K562 (cell line): ENCODE results near the gene ROBO1.

Experiments
- CREM ChIP-seq: IDR thresholded peaks from 2 replicates; pipeline ENCODE4 v1.6.1; 2014; ENCODE audit warnings: antibody characterized with exemption, low read depth
- CTCF ChIP-seq, 3 experiments: IDR thresholded peaks in 2 of 3; conservative IDR thresholded peaks in 1 of 3; 2 replicates each; pipeline ENCODE4 v1.5.1; 2011 to 2012; ENCODE audit warnings: low read length in 3 of 3, mild to moderate bottlenecking in 3 of 3, control low read depth in 2 of 3, improper control_type of control experiment in 1 of 3, inconsistent platforms in 1 of 3, low read depth in 1 of 3, mixed read lengths in 1 of 3, moderate library complexity in 1 of 3; ENCODE audit not compliant: insufficient read depth in 2 of 3
- ELF4 ChIP-seq: fragments of 450-650 bp; formaldehyde crosslinking; IDR thresholded peaks from 2 replicates; pipeline ENCODE4 v1.4.0; 2022; ENCODE audit warnings: missing genetic modification characterization
- GABPB1 ChIP-seq: sonication (generic); formaldehyde crosslinking; IDR thresholded peaks from 2 replicates; pipeline ENCODE4 v1.8.0; 2022; ENCODE audit warnings: mild to moderate bottlenecking, missing genetic modification reagents
- PHF20 ChIP-seq: fragments of 450-650 bp; IDR thresholded peaks from 2 replicates; pipeline ENCODE4 v1.6.1; 2018; ENCODE audit not compliant: partially characterized antibody
- POLR2A ChIP-seq: fragments of 450-650 bp; conservative IDR thresholded peaks from 2 replicates; pipeline ENCODE4 v1.6.1; 2016
- RNF219 ChIP-seq: fragments of 250-450 bp; sonication (Bioruptor Pico); IDR thresholded peaks from 2 replicates; pipeline ENCODE4 v1.5.0; 2022; ENCODE audit warnings: mild to moderate bottlenecking
- ZZZ3 ChIP-seq: fragments of 450-650 bp; IDR thresholded peaks from 2 replicates; pipeline ENCODE4 v1.6.1; 2016; ENCODE audit warnings: antibody characterized with exemption, mild to moderate bottlenecking, moderate library complexity

GRCh38 chr3:79773291-79773690 lies 5.5 kb upstream of the ROBO1 start:
- TF ChIP-seq CTCF (IDR thresholded peaks at IDR 0.05 in 2 of 3, conservative IDR thresholded peaks at IDR 0.05 in 1 of 3; ENCODE audit: insufficient read depth in 2 of 3, low read depth in 1 of 3, low read length in 3 of 3), result no peak
- TF ChIP-seq ZZZ3, result no peak
- no peak for TF ChIP-seq ELF4 (CRISPR knock-in tag)
- no peak for TF ChIP-seq PHF20
- no peak for TF ChIP-seq CREM
- TF ChIP-seq RNF219 (CRISPR knock-in tag), result no peak
- no peak for TF ChIP-seq GABPB1
- TF ChIP-seq POLR2A, result no peak
